HG03060 (cell line): ENCODE data around the gene CPA5.
"Not testable (repeated sequence)": the region's sequence is repeated elsewhere in the genome, so short reads cannot be mapped to it uniquely, and the experiment has no call there.

ENCODE experiments used
- ATAC-seq: cut with Tn5 transposase; IDR thresholded peaks from one replicate; pipeline ENCODE4 v1.9.1; 2021; ENCODE audit warnings: low read depth, moderate number of reproducible peaks; ENCODE audit not compliant: unreplicated experiment

The CPA5 gene, protein sequence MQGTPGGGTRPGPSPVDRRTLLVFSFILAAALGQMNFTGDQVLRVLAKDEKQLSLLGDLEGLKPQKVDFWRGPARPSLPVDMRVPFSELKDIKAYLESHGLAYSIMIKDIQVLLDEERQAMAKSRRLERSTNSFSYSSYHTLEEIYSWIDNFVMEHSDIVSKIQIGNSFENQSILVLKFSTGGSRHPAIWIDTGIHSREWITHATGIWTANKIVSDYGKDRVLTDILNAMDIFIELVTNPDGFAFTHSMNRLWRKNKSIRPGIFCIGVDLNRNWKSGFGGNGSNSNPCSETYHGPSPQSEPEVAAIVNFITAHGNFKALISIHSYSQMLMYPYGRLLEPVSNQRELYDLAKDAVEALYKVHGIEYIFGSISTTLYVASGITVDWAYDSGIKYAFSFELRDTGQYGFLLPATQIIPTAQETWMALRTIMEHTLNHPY

DNA sequence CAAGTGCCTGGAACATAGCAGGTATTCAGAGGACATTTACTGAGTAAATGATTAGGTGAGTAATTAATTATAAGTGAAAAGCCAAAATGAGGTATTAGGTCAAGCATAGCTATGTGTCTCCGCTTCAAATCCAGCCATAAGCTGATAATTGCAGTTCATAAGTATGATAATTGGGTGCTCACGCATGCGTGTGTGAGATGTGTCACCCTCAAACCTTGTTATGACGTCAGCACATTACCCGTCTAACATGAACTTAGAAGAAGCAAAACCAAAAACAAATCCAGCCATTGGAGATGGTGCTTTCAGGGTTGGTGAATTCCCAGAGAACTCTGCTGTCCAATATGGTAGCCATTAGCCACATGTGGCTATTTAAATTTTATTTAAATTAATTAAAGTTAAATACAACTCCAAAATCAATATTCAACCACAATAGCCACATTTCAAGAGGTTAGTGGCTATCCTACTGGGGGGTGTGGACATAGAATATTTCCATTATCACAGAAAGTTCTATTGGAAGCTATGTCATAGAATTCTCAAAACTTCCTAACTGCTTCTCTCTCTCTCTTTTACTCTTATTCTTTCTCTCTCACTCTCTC, at the start of gene CPA5:
Gene CPA5 (plus strand): TSS at position 546 of the 596 bp plus-strand sequence. CDS start 1,670 bp downstream, outside the sequence.
- no peak for ATAC-seq

DNA sequence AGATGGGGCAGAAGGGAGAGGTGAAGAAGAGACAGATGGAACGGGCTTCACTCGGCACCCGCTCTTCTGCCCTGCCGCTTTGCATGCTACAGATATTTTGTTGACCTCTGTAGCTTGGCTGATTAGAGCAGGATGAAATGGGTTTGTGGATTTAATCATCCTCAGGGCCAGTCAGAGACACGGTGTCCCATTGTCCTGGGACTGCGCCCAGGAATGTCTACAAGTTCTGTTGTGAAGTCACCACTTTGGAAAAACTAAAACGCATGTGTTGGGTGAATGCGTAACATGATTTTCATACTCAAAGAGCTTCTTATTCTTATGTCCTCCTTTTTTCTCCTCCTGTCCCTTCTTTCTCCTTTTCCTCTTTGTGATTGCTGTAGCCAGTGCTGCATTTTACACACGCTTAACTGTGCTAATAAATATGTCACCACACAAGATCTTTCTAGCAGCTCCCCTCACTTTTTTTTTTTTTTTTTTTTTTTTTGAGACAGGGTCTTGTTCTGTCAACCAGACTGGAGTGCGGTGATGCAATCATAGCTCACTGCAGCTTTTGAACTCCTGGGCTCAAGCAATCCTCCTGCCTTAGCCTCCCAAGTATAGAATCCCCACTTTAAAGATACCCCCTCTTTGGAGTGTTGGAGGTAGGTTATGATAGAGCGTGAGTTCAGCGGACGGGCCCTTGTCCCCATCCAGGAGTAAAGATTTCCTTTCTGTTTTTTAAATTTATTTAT, 48.2 kb upstream of the CPA5 start:
- no peak for ATAC-seq

DNA sequence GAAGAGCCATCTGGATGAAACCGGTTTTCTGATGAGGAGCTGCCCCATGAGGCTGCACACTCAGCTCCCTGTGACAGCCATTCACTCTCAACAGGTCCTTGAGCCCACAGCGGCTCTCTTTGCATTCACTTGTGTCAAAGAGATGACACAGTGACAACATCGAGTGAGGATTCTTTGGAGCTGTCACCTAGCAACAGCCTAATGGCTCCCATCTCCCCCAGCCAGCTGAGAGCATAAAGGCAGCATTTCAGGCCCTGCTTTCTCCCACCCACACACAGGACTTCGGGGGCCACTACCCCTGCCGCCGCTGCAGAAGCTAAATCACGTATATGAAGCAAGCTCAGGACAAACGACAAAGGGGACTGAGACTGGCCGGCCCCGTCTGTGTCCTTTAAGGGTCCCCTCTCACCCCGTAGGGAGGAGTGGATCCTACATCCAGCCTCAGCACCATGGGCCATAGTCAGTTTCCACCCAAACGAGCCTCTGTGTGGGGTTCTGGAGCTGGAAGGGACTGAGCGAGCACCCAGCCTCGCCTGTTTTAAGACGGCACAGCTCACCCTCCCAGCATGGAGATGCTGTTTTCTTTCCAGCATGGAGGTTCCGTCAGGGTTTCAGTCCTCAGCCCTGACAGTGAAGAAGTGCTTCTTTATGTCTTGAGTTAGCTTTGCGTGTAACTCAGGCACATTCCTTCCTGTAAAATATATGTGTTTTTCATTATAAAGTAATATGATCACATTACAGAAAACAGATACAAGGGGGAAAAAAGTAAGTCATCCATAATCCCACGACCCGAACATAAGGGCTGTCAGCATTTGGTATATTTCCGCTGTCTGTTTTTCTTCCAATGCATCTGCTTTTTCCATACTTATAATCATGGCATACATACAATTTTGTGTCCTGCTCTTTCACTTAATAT, 46.7 kb upstream of the CPA5 start:
- no peak for ATAC-seq

DNA sequence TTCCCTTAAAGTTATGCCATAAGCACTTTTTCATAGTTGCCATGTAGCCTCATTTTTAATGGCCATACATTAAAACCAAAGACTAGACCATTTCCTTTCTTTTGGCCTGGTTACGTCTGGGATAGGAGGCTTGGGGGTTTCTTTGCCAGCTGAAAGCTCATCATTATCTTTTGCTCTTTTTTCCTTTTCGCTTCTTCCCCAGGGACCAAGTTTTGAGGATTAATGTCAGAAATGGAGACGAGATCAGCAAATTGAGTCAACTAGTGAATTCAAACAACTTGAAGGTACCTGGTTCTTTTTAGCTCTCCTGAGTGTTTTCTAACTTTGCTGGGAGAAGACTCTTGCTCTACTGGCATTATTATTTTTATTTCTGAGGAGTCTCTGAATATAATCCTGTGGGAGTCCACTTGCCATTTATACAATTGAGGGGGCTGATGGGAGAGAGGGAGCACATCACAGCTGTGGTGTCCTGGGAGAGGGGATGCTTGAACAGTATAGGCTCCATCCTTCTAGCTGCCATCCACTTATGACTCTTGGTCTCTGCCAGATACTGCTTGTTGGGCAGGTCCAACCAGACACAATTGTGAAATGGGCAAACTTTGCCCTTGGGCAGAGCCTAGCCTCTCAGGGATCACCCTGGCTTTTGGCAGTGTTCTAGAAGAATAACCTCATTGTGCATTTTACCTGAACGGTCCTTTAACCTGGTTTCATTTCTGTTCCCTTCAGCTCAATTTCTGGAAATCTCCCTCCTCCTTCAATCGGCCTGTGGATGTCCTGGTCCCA, 45.9 kb upstream of the CPA5 start:
- no peak for ATAC-seq

DNA sequence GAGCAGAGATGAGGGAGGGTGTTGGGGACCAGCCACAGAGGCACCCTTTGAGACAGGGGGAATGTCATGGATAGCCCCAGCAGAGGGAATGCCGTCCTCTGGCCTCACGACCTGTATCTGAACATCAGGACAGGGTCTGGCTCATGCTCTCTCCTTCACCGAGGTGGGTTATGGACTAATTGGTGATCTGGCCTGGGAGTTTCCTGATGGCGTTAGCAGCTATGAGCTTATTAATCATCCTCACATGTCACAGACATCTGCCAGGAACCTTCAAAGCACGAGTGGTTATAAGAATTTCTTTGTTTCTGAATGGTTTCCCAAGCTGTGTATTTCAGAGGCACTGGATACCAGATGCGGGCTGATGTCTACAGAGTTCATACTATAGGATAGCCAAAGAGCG, 44.8 kb upstream of the CPA5 start:
- ATAC-seq, result no peak

DNA sequence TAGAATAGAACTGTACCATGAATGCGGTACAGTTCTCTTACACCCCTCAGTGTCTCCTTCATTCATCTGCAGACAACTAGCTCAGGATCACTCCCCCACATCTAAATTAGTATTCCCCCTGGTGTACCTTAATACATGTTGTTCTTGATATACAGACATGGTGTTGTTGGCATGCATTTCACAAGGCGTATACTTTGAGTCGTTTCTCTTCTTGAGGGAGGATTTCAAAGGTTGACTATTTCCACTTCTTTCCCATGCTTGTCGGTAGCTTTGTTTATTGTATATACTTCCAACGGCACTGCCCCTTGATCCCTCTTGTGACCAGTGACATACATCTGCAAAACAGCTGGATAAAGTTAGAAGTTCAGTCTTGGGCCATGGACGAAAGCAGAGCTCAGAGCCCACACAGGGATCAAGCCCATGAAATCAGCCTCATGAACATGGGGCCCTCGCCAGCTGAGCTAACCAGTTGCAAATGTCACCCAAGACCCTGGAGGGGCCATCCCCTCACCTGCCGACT, 43.1 kb upstream of the CPA5 start:
- ATAC-seq, result no peak

DNA sequence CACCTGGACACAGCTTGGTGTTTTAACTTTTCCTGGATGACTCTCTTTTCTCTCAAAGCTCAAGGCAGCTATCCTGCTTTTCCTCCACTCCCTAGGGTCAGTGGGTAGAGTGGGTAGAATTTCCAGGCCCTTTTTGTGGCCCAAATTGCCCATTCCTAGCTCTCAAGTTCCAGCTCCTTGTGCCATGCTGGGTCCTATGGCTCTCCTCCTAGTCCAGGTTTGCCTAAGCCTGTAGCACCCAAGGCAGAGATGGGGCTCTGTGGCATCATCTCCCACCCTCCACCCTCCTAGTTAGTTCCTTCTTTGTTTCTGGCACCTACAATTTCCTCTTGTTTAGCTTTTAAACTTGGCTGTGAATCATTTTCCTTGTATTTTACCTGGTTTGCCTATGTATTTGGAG, 42.0 kb upstream of the CPA5 start:
- ATAC-seq, result no peak

DNA sequence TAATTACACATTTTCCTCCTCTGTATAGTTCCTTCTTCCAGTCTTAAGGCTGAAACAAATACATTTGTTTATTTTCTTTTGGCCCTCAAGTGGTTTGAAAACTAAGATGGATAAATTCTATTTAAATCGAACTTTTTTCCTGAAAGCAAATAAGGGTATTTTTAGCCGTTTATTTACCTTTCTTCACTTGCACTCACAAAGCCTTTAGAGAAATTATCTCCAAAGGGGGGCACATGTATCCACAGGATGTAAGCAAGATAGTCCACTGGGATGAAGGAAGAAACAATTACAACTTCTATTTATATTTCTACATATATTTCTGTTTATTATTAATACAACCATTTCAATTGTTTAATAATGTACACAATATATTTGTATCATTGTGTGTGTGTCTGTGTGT, 41.5 kb upstream of the CPA5 start:
- no peak for ATAC-seq

DNA sequence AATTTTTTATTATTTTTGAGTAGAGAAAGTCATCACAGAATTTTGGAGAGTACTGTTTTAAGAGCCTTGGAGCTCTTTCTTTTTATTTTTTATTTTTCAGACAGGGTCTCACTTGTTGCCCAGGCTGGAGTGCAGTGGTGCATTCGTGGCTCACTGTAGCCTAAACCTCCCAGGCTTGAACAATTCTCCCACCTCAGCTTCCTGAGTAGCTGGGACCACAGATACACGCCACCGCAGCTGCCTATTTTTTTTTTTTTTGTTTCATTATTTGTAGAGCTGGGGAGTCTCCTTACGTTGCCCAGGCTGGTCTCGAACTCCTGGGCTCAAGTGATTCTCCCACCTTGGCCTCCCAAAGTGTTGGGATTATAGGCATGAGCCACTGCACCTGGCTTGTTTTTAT, 41.1 kb upstream of the CPA5 start:
- ATAC-seq, result no peak

DNA sequence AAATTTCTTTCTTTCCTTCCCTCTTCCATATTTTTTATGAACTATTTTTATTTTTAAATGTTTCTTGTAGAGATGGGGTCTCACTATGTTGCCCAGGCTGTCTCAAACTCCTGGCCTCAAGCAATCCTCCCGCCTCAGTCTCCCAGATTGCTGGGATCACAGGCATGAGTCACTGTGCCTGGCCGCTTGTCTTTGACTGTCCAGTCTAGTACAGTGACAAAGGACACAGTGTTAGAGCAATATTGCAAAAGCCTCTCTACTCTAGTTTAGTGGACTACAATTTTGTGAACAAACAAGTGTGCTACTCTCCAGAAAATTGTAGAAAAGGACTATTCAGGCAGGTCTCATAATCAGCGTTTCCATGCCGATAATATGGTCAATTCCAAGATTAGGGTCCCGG, 40.6 kb upstream of the CPA5 start:
- ATAC-seq, result no peak

DNA sequence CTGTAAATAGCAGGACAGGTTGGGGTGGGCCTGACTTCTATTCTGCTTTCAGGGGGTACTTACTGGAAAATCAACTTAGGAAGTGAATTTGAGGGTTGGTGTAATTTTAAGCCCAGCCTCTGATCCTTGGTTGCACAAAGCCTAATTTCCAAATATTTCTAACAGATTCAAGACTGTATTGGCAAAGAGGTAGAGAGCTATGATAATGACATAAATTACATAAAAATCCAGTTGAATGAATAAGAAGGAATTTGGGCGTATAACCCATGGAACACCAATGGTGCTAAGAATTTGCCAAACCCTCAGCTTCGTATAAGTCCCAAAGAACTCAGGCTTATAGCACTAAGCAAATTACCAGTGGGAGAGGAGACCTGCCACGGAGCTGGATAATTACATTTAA, 39.7 kb upstream of the CPA5 start:
- ATAC-seq, result no peak

DNA sequence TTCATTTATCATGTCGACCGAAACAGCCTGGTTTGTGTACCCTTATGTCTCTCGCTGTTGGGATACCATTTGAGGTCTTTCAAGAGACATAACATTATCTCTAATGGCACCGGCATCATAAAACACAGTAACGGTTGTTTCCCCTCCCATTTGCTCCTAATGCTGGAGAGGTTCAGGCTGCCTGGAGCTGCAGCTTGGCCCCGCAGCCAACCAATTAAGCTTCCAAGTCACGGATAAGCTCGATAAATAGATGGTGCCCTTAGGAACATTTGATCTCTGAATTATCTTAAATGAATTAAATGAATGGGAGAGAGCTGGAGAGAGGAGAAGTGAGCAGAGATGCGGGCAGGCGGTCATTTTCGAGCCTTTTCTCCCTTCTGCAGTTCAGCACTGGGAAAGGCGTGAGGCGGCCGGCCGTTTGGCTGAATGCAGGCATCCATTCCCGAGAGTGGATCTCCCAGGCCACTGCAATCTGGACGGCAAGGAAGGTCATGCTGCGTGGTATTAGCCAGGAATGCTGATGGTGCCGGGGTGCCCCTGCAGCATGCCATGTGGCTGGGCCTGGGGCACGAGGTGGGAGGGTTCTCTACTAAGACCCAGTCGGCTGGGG, 39.1 kb upstream of the CPA5 start:
- ATAC-seq, result no peak

DNA sequence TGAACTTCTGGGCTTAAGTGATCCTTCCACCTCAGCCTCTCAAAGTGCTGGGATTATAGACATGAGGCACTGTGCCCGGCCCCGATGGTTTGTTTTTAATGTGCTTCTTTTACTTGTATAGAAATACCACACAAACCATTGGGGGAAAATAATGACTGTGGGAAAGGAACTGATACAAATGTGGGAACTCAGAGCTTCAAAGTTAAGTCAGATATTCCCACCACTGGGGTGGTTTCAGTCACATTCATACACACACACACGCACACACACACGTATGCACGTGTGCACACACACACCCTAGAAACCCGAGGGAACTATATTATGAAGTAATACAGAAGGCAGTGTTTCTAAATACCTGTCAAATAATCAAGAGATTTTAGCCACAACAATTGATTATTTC, 34.6 kb upstream of the CPA5 start:
- ATAC-seq, result no peak

DNA sequence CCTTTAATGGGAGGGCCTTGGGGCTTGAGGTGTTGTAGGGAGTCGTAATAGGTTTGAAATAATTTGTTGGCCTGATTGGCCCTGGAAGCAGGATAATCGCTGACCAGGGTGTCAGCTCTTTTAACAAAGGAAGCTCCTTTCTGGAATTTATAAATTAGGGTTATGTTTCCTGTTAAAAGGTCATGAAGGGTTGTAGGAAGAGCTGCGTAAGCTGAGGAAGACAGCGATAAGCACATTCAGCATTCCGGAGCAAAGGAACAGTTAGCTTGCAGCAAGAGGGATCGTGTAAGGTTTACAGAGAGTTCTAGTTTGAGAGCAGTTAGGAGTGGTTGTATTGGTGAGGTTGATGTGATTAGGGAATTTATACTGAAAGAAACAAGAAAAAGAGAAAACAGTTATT, 30.3 kb upstream of the CPA5 start:
- ATAC-seq, result no peak

DNA sequence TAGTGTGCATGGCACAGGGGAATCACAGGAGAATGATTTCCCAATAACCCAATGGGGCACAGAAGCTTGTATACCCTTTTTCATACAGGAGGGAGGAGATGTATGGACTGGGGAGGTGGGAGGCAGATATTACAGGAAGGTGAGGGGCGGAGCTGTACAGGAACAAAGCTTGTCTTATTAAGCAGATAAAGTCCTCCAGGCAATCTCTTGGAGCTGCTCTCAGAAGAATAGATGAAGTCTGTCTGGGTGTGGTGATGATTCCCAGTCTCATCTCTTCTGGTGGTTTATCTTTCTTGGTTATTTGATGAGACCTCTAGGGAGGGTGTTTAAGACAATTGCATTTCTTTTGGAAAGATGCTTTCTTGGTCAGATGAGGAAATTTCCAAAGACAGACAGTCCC, 25.1 kb upstream of the CPA5 start:
- no peak for ATAC-seq

DNA sequence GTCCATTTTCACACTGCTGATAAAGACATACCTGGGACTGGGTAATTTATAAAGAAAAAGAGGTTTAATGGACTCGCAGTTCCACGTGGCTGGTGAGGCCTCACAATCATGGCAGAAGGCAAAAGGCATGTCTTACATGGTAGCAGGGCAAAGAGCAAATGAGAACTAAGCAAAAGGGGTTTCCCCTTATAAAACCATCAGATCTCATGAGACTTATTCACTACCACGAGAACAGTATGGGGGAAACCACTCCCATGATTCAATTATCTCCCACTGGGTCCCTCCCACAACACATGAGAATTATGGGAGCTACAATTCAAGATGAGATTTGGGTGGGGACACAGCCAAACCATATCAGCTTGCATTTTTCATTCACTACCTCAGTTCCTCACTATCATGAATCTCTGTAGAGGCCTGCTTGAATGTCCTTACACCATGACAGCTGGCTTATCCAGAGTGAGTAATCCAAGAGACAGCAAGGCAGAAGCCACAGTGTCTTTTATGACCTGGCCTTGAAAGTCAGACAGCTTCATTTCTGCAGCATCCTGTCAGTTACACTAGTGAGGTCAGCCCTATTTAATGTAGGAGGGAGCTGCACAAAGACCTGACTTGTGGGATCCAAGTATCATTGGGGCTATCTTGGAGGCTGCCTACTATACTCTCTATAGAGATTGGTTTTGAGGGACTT, 22.9 kb upstream of the CPA5 start:
- not testable (repeated sequence) for ATAC-seq

DNA sequence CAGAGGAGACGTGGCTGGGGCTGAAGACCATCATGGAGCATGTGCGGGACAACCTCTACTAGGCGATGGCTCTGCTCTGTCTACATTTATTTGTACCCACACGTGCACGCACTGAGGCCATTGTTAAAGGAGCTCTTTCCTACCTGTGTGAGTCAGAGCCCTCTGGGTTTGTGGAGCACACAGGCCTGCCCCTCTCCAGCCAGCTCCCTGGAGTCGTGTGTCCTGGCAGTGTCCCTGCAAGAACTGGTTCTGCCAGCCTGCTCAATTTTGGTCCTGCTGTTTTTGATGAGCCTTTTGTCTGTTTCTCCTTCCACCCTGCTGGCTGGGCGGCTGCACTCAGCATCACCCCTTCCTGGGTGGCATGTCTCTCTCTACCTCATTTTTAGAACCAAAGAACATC, 22.0 kb upstream of the CPA5 start:
- no peak for ATAC-seq

DNA sequence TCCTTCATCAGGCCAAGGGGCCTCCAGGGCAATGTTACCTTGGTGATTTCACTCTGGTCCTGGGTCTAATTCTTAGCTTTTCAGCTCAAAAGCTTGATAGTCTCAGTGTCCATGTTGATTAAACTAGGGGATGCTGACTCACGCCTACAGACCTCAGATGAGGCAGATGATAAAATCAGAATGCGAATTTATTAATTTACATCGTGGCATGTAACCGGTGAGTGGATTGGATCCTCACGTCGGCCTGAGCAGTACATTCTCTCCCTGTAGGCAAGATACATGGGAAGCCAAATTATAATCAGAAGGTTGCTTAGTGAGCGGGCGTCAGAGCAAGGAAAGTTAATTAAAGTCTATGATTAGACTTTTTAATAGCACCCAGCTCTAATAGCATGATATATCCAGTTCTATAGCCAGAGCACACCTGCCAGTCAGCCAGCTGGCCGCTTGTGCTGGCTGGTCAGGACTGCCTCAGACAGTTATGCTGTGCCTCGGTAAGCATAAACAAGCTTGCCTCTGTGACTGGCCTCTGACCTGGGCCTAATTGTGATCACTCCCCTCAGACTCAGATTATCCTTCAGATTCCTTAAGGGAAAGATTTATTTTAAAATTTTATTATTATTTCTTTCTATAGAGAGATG, 20.2 kb upstream of the CPA5 start:
- no peak for ATAC-seq
